H9 (cell line): ENCODE measurements around the gene TMEM170B. TPM values are rescaled to one million over a fixed set of nuclear protein-coding genes. Genes with fewer than 3 reads are reported as not detected.
A peak's percentile ranks its signal among the peaks of the same experiment; 100 is the strongest.

ENCODE experiments used
- DNase-seq: peaks from one replicate; pipeline ENCODE4 v3.0.0-alpha.2; 2017
- H2AFZ ChIP-seq: one replicate; pipeline ENCODE4 v1.6.1; 2013; ENCODE audit warnings: mild to moderate bottlenecking, low read length, control low read depth, moderate library complexity
- H2AK5ac ChIP-seq: 2 replicates; pipeline ENCODE4 v1.6.1; 2013; ENCODE audit warnings: low read length, control low read depth, mixed read lengths; ENCODE audit not compliant: insufficient read length
- H2BK120ac ChIP-seq: one replicate; pipeline ENCODE4 v1.6.1; 2013; ENCODE audit warnings: low read depth, mild to moderate bottlenecking, low read length, control low read depth, inconsistent platforms; ENCODE audit not compliant: poor library complexity, severe bottlenecking
- H2BK12ac ChIP-seq: 2 replicates; pipeline ENCODE4 v1.6.1; 2013; ENCODE audit warnings: low read length, control low read depth, mixed read lengths, low read depth; ENCODE audit not compliant: insufficient read length
- H2BK15ac ChIP-seq: 2 replicates; pipeline ENCODE4 v1.6.1; 2013; ENCODE audit warnings: low read depth, low read length, control low read depth
- H2BK20ac ChIP-seq: one replicate; pipeline ENCODE4 v1.6.1; 2013; ENCODE audit warnings: low read depth, mild to moderate bottlenecking, low read length, control low read depth, inconsistent platforms; ENCODE audit not compliant: poor library complexity, severe bottlenecking
- H2BK5ac ChIP-seq: 2 replicates; pipeline ENCODE4 v1.6.1; 2013; ENCODE audit warnings: low read length, control low read depth, mixed read lengths; ENCODE audit not compliant: insufficient read length
- H3K14ac ChIP-seq: 2 replicates; pipeline ENCODE4 v1.6.1; 2013; ENCODE audit warnings: low read length, control low read depth; ENCODE audit not compliant: insufficient read depth
- H3K18ac ChIP-seq: 2 replicates; pipeline ENCODE4 v1.6.1; 2013; ENCODE audit warnings: low read depth, mild to moderate bottlenecking, mixed read lengths, low read length, control low read depth; ENCODE audit not compliant: insufficient read length
- H3K23ac ChIP-seq: 2 replicates; pipeline ENCODE4 v1.6.1; 2013; ENCODE audit warnings: low read length, control low read depth, mixed read lengths, low read depth; ENCODE audit not compliant: insufficient read length
- H3K23me2 ChIP-seq: 2 replicates; pipeline ENCODE4 v1.6.1; 2013; ENCODE audit warnings: low read depth, mild to moderate bottlenecking, mixed read lengths, low read length, control low read depth; ENCODE audit not compliant: insufficient read length, poor library complexity, severe bottlenecking
- H3K27ac ChIP-seq: 2 replicates; pipeline ENCODE4 v1.5.1; 2013; ENCODE audit warnings: low read length, control low read depth, mixed read lengths, low read depth; ENCODE audit not compliant: insufficient read length
- H3K27me3 ChIP-seq: 2 replicates; pipeline ENCODE4 v1.6.1; 2013; ENCODE audit warnings: low read length, control low read depth, inconsistent platforms; ENCODE audit not compliant: insufficient read depth
- H3K4ac ChIP-seq: 2 replicates; pipeline ENCODE4 v1.6.1; 2013; ENCODE audit warnings: low read depth, mild to moderate bottlenecking, control low read depth, inconsistent platforms, low read length, moderate library complexity
- H3K4me1 ChIP-seq: 2 replicates; pipeline ENCODE4 v1.6.1; 2013; ENCODE audit warnings: low read length, control low read depth, inconsistent platforms; ENCODE audit not compliant: insufficient read depth
- H3K4me2 ChIP-seq: 2 replicates; pipeline ENCODE4 v1.6.1; 2013; ENCODE audit warnings: low read length, control low read depth, mixed read lengths; ENCODE audit not compliant: insufficient read length, insufficient read depth
- H3K56ac ChIP-seq: 2 replicates; pipeline ENCODE4 v1.6.1; 2013; ENCODE audit warnings: low read depth, mild to moderate bottlenecking, mixed read lengths, low read length, control low read depth; ENCODE audit not compliant: insufficient read length
- H3K79me1 ChIP-seq: 2 replicates; pipeline ENCODE4 v1.6.1; 2013; ENCODE audit warnings: low read depth, mild to moderate bottlenecking, moderate library complexity, low read length, control low read depth, inconsistent platforms; ENCODE audit not compliant: insufficient read depth, poor library complexity, severe bottlenecking
- H3K79me2 ChIP-seq: 2 replicates; pipeline ENCODE4 v1.6.1; 2013; ENCODE audit warnings: low read length, control low read depth, inconsistent platforms; ENCODE audit not compliant: insufficient read depth
- H3K9ac ChIP-seq: 2 replicates; pipeline ENCODE4 v1.6.1; 2013; ENCODE audit warnings: low read length, control low read depth, mixed read lengths; ENCODE audit not compliant: insufficient read length; ENCODE audit errors: extremely low read depth
- H3K9me3 ChIP-seq: one replicate; pipeline ENCODE4 v1.6.1; 2013; ENCODE audit warnings: low read depth, low read length, inconsistent platforms; ENCODE audit not compliant: control insufficient read depth
- H3T11ph ChIP-seq: one replicate; pipeline ENCODE4 v1.6.1; 2013; ENCODE audit warnings: mild to moderate bottlenecking, low read length, control low read depth, inconsistent platforms
- H4K20me1 ChIP-seq: one replicate; pipeline ENCODE4 v1.6.1; 2013; ENCODE audit not compliant: control insufficient read depth, insufficient read length, insufficient read depth
- H4K5ac ChIP-seq: 2 replicates; pipeline ENCODE4 v1.6.1; 2013; ENCODE audit warnings: low read depth, mild to moderate bottlenecking, mixed read lengths, low read length, control low read depth; ENCODE audit not compliant: insufficient read length
- H4K8ac ChIP-seq: replicated peaks from 2 replicates; pipeline ENCODE4 v1.6.1; 2013; ENCODE audit warnings: low read length, control low read depth, mixed read lengths, low read depth; ENCODE audit not compliant: insufficient read length
- H4K91ac ChIP-seq: 2 replicates; pipeline ENCODE4 v1.6.1; 2013; ENCODE audit warnings: low read depth, mild to moderate bottlenecking, moderate library complexity, mixed read lengths, low read length, control low read depth; ENCODE audit not compliant: insufficient read length
- H3K27ac Mint-ChIP-seq, 3 experiments: 2 replicates in 2 of 3; 3 replicates in 1 of 3; pipeline ENCODE4 v1.8.0; 2020 to 2021; ENCODE audit warnings: mixed read lengths in 3 of 3, mild to moderate bottlenecking in 1 of 3, moderate library complexity in 1 of 3
- H3K27me3 Mint-ChIP-seq: 2 replicates; pipeline ENCODE4 v1.8.0; 2021; ENCODE audit warnings: low read depth, mild to moderate bottlenecking, moderate library complexity, mixed read lengths
- H3K36me3 Mint-ChIP-seq, 3 experiments: 2 replicates in 2 of 3; 3 replicates in 1 of 3; pipeline ENCODE4 v1.8.0; 2020 to 2021; ENCODE audit warnings: low read depth in 3 of 3, mixed read lengths in 3 of 3; ENCODE audit not compliant: insufficient read depth in 1 of 3
- H3K4me1 Mint-ChIP-seq, 2 experiments: 2 replicates each; pipeline ENCODE4 v1.8.0; 2020; ENCODE audit warnings: mixed read lengths in 2 of 2
- H3K4me3 Mint-ChIP-seq, 2 experiments: 2 replicates in 1 of 2; 3 replicates in 1 of 2; pipeline ENCODE4 v1.8.0; 2020 to 2021; ENCODE audit warnings: mild to moderate bottlenecking in 2 of 2, mixed read lengths in 2 of 2, moderate library complexity in 1 of 2
- H3K9me3 Mint-ChIP-seq, 2 experiments: 2 replicates in 1 of 2; 3 replicates in 1 of 2; pipeline ENCODE4 v1.8.0; 2020; ENCODE audit warnings: mild to moderate bottlenecking in 2 of 2, mixed read lengths in 2 of 2, moderate library complexity in 1 of 2
- CTCF ChIP-seq: fragments of 200-600 bp; sonication (generic); conservative IDR thresholded peaks from 3 replicates; pipeline ENCODE4 v1.8.0; 2021; ENCODE audit warnings: antibody characterized with exemption, mild to moderate bottlenecking
- WGBS: extraction: QIAGEN DNeasy Blood & Tissue Kit; methylation state at CpG from one replicate; pipeline ENCODE4 v1.1.7; 2013; ENCODE audit warnings: missing lambda C conversion rate, low lambda C conversion rate, mixed read lengths; ENCODE audit not compliant: insufficient read length; ENCODE audit errors: extremely low coverage; 5-methylcytosine and 5-hydroxymethylcytosine counted together
- total RNA-seq: library from RNA; stranded (reverse); gene quantifications from 2 replicates; pipeline ENCODE4 v1.2.1, GENCODE V29; 2021

The TMEM170B gene
- total RNA-seq, 1 experiment from 2014 or later: 2.9 TPM

GRCh38 chr6:11566609-11567008, 29.1 kb downstream of the TMEM170B start:
- TF ChIP-seq CTCF: no peak
- no peak overlapping the region for H3K27ac ChIP-seq
- no peaks in the 10 kb centered on the region; the same call in 1 of the 2 replicates for H3K4me1 ChIP-seq
- 0 out of 2 replicates have a peak, but pooled peaks cover 2% of the 10 kb centered on the region for H3K79me2 ChIP-seq
- Mint-ChIP-seq H3K27ac (no peak overlapping the region; a peak in 1 of 7 replicates), H3K36me3 (peaks cover 2 to 7% (median 6%) of the 10 kb centered on the region in 3 experiments; a peak in 3 of 7 replicates), H3K4me1 (peaks cover 5% of the 10 kb centered on the region in 2 experiments), H3K4me3 (peak overlapping the region in 1 of 2 experiments; percentile 44; a peak in 1 of 5 replicates), H3K27me3 (no peaks in the 10 kb centered on the region), H3K9me3 (no peaks in the 10 kb centered on the region)
- no peaks in the 10 kb centered on the region for H3K9me3 ChIP-seq
- no peak overlapping the region for H2BK12ac ChIP-seq
- no peak overlapping the region for H2BK5ac ChIP-seq
- no peaks in the 10 kb centered on the region for H3K79me1 ChIP-seq
- H3K27me3 ChIP-seq: no peaks in the 10 kb centered on the region
- H2BK15ac ChIP-seq: no peak overlapping the region
- no peak overlapping the region for H3K4ac ChIP-seq
- H2BK120ac ChIP-seq: no peak overlapping the region
- H4K5ac ChIP-seq: no peak overlapping the region
- H3K4me2 ChIP-seq: no peak overlapping the region
- no peak overlapping the region for H3T11ph ChIP-seq
- no peak overlapping the region for H4K8ac ChIP-seq
- no peak overlapping the region for H4K91ac ChIP-seq
- H3K56ac ChIP-seq: no peak overlapping the region
- H3K9ac ChIP-seq: no peak overlapping the region
- H3K18ac ChIP-seq: no peak overlapping the region
- H2AK5ac ChIP-seq: no peak overlapping the region
- H4K20me1 ChIP-seq: no peaks in the 10 kb centered on the region
- no CpG with 5 or more reads among the region's 8 CpGs for WGBS
- no peak overlapping the region for H3K14ac ChIP-seq
- no peak for DNase-seq
- no peak overlapping the region for H2BK20ac ChIP-seq
- H3K23me2 ChIP-seq: no peaks in the 10 kb centered on the region
- H3K23ac ChIP-seq: no peak overlapping the region
- H2AFZ ChIP-seq: no peak overlapping the region
